SK-N-MC (cell line): ENCODE results near the gene PLXNA4.

Experiments used
- DNase-seq: peaks from one replicate; pipeline ENCODE4 v3.0.0-alpha.2; 2011; ENCODE audit warnings: low read depth, low spot score
- H3K27ac ChIP-seq: fragments of 200-600 bp; sonication (generic); 2 replicates; pipeline ENCODE4 v1.5.1; 2016; ENCODE audit warnings: mixed run types
- H3K36me3 ChIP-seq: fragments of 200-600 bp; sonication (generic); 2 replicates; pipeline ENCODE4 v1.6.1; 2017; ENCODE audit warnings: antibody characterized with exemption, low read length, mixed read lengths; ENCODE audit not compliant: insufficient read depth
- H3K4me3 ChIP-seq: fragments of 200-600 bp; sonication (generic); 2 replicates; pipeline ENCODE4 v1.5.1; 2016
- H3K9ac ChIP-seq: fragments of 200-600 bp; sonication (generic); 2 replicates; pipeline ENCODE4 v1.8.0; 2017; ENCODE audit warnings: mixed run types, mixed read lengths; ENCODE audit not compliant: insufficient read length
- H3K9me3 ChIP-seq: fragments of 200-600 bp; sonication (generic); 2 replicates; pipeline ENCODE4 v1.6.1; 2017; ENCODE audit warnings: low read depth, mild to moderate bottlenecking, antibody characterized with exemption, low read length, moderate library complexity, mixed read lengths
- EZH2 ChIP-seq: fragments of 200-600 bp; sonication (generic); IDR thresholded peaks from one replicate; pipeline ENCODE4 v1.6.1; 2017; ENCODE audit warnings: antibody characterized with exemption
- FOXP2 ChIP-seq: optimal IDR thresholded peaks from 2 replicates; pipeline ENCODE3; 2011; ENCODE audit warnings: mild to moderate bottlenecking, moderate library complexity; ENCODE audit not compliant: insufficient read depth; ENCODE audit errors: extremely low read length, control extremely low read depth
- POLR2AphosphoS5 ChIP-seq: IDR thresholded peaks from 2 replicates; pipeline ENCODE4 v1.6.1; 2012; ENCODE audit warnings: mild to moderate bottlenecking, low read depth, low read length, borderline replicate concordance

The PLXNA4 gene

GRCh38 chr7:132084776-132085388 is 491.4 kb downstream of the PLXNA4 start:
- no peak for DNase-seq
- Histone ChIP-seq H3K9ac (no peak overlapping the region), H3K27ac (no peak overlapping the region), H3K9me3 (no peaks in the 10 kb centered on the region), H3K36me3 (no peaks in the 10 kb centered on the region), H3K4me3 (no peak overlapping the region)
- no peak for TF ChIP-seq POLR2AphosphoS5
- no peak for TF ChIP-seq EZH2
- TF ChIP-seq FOXP2 = no peak

GRCh38 chr7:132083537-132084123 is 492.6 kb downstream of the PLXNA4 start:
- Histone ChIP-seq H3K27ac (no peak overlapping the region), H3K9ac (no peak overlapping the region), H3K9me3 (no peaks in the 10 kb centered on the region), H3K36me3 (no peaks in the 10 kb centered on the region), H3K4me3 (no peak overlapping the region)
- TF ChIP-seq EZH2 (no peak), FOXP2 (no peak), POLR2AphosphoS5 (no peak)
- DNase-seq = no peak

- Histone ChIP-seq H3K27ac (no peak overlapping the region), H3K36me3 (no peaks in the 10 kb centered on the region), H3K9me3 (no peaks in the 10 kb centered on the region), H3K4me3 (no peak overlapping the region), H3K9ac (no peak overlapping the region)
- no peak for TF ChIP-seq FOXP2
- TF ChIP-seq EZH2 = no peak
- TF ChIP-seq POLR2AphosphoS5 = no peak
- no peak for DNase-seq
Measured at GRCh38 chr7:132083126-132083525, 493.1 kb downstream of the PLXNA4 start.

- no peak overlapping the region for H3K4me3 ChIP-seq
- no peak overlapping the region for H3K9ac ChIP-seq
- no peak overlapping the region for H3K27ac ChIP-seq
- TF ChIP-seq POLR2AphosphoS5 (no peak), EZH2 (no peak), FOXP2 (no peak)
- DNase-seq = no peak
- H3K9me3 ChIP-seq = no peaks in the 10 kb centered on the region
- no peaks in the 10 kb centered on the region for H3K36me3 ChIP-seq
Measured at GRCh38 chr7:132082394-132082793, 493.9 kb downstream of the PLXNA4 start.

- DNase-seq = no peak
- H3K9ac ChIP-seq = no peak overlapping the region
- no peak overlapping the region for H3K27ac ChIP-seq
- TF ChIP-seq FOXP2 (no peak), EZH2 (no peak), POLR2AphosphoS5 (no peak)
- no peaks in the 10 kb centered on the region for H3K36me3 ChIP-seq
- H3K4me3 ChIP-seq = no peak overlapping the region
- H3K9me3 ChIP-seq = no peaks in the 10 kb centered on the region
Measured at GRCh38 chr7:132081686-132082085, 494.6 kb downstream of the PLXNA4 start.

GRCh38 chr7:132080967-132081668 is 495.2 kb downstream of the PLXNA4 start:
- no peak for TF ChIP-seq FOXP2
- TF ChIP-seq EZH2 = no peak
- no peak for TF ChIP-seq POLR2AphosphoS5
- no peaks in the 10 kb centered on the region for H3K36me3 ChIP-seq

GRCh38 chr7:132080467-132080866 is 495.8 kb downstream of the PLXNA4 start:
- TF ChIP-seq FOXP2 (no peak), EZH2 (no peak), POLR2AphosphoS5 (no peak)
- H3K36me3 ChIP-seq = no peaks in the 10 kb centered on the region
- no peak overlapping the region for H3K4me3 ChIP-seq
- no peaks in the 10 kb centered on the region for H3K9me3 ChIP-seq
- no peak overlapping the region for H3K9ac ChIP-seq
- no peak for DNase-seq
- no peak overlapping the region for H3K27ac ChIP-seq

More at GRCh38 chr7:132080967-132081668, 495.2 kb downstream of the PLXNA4 start:
- Histone ChIP-seq H3K9ac (no peak overlapping the region), H3K9me3 (no peaks in the 10 kb centered on the region), H3K27ac (no peak overlapping the region), H3K4me3 (no peak overlapping the region)
- DNase-seq = no peak

GRCh38 chr7:132078891-132079735 is 497.2 kb downstream of the PLXNA4 start:
- TF ChIP-seq EZH2 (no peak), FOXP2 (no peak), POLR2AphosphoS5 (no peak)
- Histone ChIP-seq H3K9ac (no peak overlapping the region), H3K9me3 (no peaks in the 10 kb centered on the region), H3K4me3 (no peak overlapping the region), H3K27ac (no peak overlapping the region), H3K36me3 (no peaks in the 10 kb centered on the region)
- DNase-seq = no peak
